Endothelial cell of umbilical vein (primary cell): Measurements from ENCODE around the gene ACVRL1.

Experiments
- EZH2 ChIP-seq: IDR thresholded peaks from 2 replicates; pipeline ENCODE4 v1.6.1; 2012; ENCODE audit warnings: borderline replicate concordance, low read depth, mild to moderate bottlenecking, moderate library complexity, low read length, inconsistent platforms; ENCODE audit not compliant: severe bottlenecking
- FOS ChIP-seq: IDR thresholded peaks from 2 replicates; pipeline ENCODE4 v1.6.1; 2011; ENCODE audit warnings: mild to moderate bottlenecking, low read length, moderate library complexity, borderline replicate concordance; ENCODE audit not compliant: insufficient read depth
- MYC ChIP-seq: IDR thresholded peaks from one replicate; pipeline ENCODE4 v1.6.1; 2011; ENCODE audit warnings: mild to moderate bottlenecking, low read depth, low read length
- POLR2A ChIP-seq: IDR thresholded peaks from 2 replicates; pipeline ENCODE4 v1.6.1; 2012; ENCODE audit warnings: low read depth, mild to moderate bottlenecking, control low read depth, low read length
- POLR2AphosphoS5 ChIP-seq: IDR thresholded peaks from 2 replicates; pipeline ENCODE4 v1.6.1; 2012; ENCODE audit warnings: low read depth, mild to moderate bottlenecking, control low read depth, low read length, moderate library complexity; ENCODE audit not compliant: insufficient read depth
- TF ChIP-seq, protein P1 (sequence below), 2 donors: IDR thresholded peaks; 1 replicate in 1 of 2; 2 replicates in 1 of 2; pipeline ENCODE4 v1.5.1; 2011; ENCODE audit warnings: low read length in 2 of 2, mild to moderate bottlenecking in 2 of 2, moderate library complexity in 2 of 2, control low read depth in 1 of 2, inconsistent platforms in 1 of 2, low read depth in 1 of 2; ENCODE audit not compliant: insufficient read depth in 1 of 2; ENCODE audit errors: extremely low read depth in 1 of 2
- TF ChIP-seq, protein P2 (sequence below): IDR thresholded peaks from 2 replicates; pipeline ENCODE4 v1.6.1; 2011; ENCODE audit not compliant: insufficient read depth, insufficient read length

DNA sequence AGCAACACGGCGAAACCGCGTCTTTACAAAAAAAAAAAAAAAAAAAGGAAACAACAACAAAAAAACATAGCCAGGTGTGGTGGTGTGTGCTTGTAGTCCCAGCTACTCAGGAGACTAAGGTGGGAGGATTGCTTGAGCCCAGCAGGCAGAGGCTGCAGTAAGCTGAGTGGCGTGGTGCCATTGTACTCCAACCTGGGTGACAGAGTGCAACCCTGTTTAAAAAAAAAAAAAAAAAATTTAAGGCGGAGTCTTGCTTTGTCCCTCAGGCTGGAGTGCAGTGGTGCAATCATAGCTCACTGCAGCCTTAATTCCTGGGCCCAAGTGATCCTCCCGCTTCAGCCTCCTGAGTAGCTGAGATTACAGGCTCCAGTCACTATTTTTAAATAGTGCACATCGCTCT, 40.5 kb upstream of the ACVRL1 start:
- TF ChIP-seq, protein P1, sequence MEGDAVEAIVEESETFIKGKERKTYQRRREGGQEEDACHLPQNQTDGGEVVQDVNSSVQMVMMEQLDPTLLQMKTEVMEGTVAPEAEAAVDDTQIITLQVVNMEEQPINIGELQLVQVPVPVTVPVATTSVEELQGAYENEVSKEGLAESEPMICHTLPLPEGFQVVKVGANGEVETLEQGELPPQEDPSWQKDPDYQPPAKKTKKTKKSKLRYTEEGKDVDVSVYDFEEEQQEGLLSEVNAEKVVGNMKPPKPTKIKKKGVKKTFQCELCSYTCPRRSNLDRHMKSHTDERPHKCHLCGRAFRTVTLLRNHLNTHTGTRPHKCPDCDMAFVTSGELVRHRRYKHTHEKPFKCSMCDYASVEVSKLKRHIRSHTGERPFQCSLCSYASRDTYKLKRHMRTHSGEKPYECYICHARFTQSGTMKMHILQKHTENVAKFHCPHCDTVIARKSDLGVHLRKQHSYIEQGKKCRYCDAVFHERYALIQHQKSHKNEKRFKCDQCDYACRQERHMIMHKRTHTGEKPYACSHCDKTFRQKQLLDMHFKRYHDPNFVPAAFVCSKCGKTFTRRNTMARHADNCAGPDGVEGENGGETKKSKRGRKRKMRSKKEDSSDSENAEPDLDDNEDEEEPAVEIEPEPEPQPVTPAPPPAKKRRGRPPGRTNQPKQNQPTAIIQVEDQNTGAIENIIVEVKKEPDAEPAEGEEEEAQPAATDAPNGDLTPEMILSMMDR (IDR thresholded peaks at IDR 0.05; ENCODE audit: extremely low read depth in 1 of 2, insufficient read depth in 1 of 2, low read depth in 1 of 2, low read length in 2 of 2), result no peak
- TF ChIP-seq POLR2A (no peak), EZH2 (no peak), MYC (no peak), FOS (no peak), POLR2AphosphoS5 (no peak)
- TF ChIP-seq, protein P2, sequence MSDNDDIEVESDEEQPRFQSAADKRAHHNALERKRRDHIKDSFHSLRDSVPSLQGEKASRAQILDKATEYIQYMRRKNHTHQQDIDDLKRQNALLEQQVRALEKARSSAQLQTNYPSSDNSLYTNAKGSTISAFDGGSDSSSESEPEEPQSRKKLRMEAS, result no peak
